Glutamatergic neuron (in vitro differentiated cells): Measurements from ENCODE around the gene MYBPH. TPM values are rescaled to one million over a fixed set of nuclear protein-coding genes. Genes with fewer than 3 reads are reported as not detected.

Experiments used
- DNase-seq: peaks from one replicate; pipeline ENCODE4 v3.0.0; 2022
- H3K27ac Mint-ChIP-seq: one replicate; pipeline ENCODE4 v1.8.0; 2020; ENCODE audit warnings: mild to moderate bottlenecking, mixed read lengths, inconsistent platforms; ENCODE audit not compliant: unreplicated experiment
- H3K27me3 Mint-ChIP-seq: one replicate; pipeline ENCODE4 v1.8.0; 2020; ENCODE audit warnings: mild to moderate bottlenecking, moderate library complexity, mixed read lengths, inconsistent platforms; ENCODE audit not compliant: unreplicated experiment
- H3K36me3 Mint-ChIP-seq: one replicate; pipeline ENCODE4 v1.8.0; 2020; ENCODE audit warnings: mild to moderate bottlenecking, mixed read lengths, inconsistent platforms; ENCODE audit not compliant: unreplicated experiment
- H3K4me1 Mint-ChIP-seq: one replicate; pipeline ENCODE4 v1.8.0; 2020; ENCODE audit warnings: mild to moderate bottlenecking, low read depth, mixed read lengths, inconsistent platforms; ENCODE audit not compliant: unreplicated experiment
- H3K4me3 Mint-ChIP-seq: one replicate; pipeline ENCODE4 v1.8.0; 2020; ENCODE audit warnings: mild to moderate bottlenecking, mixed read lengths, inconsistent platforms; ENCODE audit not compliant: unreplicated experiment
- H3K9me3 Mint-ChIP-seq: one replicate; pipeline ENCODE4 v1.8.0; 2020; ENCODE audit warnings: mild to moderate bottlenecking, moderate library complexity, mixed read lengths, inconsistent platforms; ENCODE audit not compliant: unreplicated experiment
- CTCF ChIP-seq: fragments of 200-600 bp; sonication (generic); IDR thresholded peaks from one replicate; pipeline ENCODE4 v1.5.0; 2021; ENCODE audit not compliant: partially characterized antibody, unreplicated experiment
- total RNA-seq: library from RNA; stranded (reverse); fragmentation: NEBNext Ultra II Directional; extraction: Animal tissue kit (Norgen Biotek cat#: 25700); gene quantifications from one replicate; pipeline ENCODE4 v1.2.1, GENCODE V29; 2021; ENCODE audit not compliant: unreplicated experiment

Gene MYBPH
- total RNA-seq, 1 donor from 2014 or later, result not detected

DNA sequence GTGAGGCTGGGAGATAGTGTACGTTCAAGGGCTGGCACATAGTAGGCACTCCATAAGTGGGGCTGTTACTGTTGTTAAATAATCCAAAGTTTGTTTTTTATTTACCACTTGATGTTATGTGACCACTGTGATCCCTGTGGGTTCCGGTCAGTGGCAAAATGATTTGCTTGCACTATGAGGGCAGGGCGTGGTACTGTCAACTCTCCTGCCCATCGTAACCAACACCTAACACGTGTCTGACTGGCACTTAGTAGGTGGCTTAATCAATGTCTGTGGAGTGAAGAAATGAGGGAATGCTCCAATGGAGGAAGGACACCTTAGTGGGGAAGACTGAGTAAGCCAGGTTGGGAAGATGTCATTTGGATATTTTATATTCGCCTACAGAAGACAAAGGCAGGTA is 33.5 kb downstream of the MYBPH start:
- Mint-ChIP-seq H3K27ac (no peak overlapping the region), H3K36me3 (peaks cover 10% of the 10 kb centered on the region), H3K4me1 (peaks cover 10% of the 10 kb centered on the region), H3K9me3 (peaks cover 2% of the 10 kb centered on the region), H3K27me3 (peaks cover 8% of the 10 kb centered on the region), H3K4me3 (no peak overlapping the region)
- TF ChIP-seq CTCF, result no peak
- no peak for DNase-seq

DNA sequence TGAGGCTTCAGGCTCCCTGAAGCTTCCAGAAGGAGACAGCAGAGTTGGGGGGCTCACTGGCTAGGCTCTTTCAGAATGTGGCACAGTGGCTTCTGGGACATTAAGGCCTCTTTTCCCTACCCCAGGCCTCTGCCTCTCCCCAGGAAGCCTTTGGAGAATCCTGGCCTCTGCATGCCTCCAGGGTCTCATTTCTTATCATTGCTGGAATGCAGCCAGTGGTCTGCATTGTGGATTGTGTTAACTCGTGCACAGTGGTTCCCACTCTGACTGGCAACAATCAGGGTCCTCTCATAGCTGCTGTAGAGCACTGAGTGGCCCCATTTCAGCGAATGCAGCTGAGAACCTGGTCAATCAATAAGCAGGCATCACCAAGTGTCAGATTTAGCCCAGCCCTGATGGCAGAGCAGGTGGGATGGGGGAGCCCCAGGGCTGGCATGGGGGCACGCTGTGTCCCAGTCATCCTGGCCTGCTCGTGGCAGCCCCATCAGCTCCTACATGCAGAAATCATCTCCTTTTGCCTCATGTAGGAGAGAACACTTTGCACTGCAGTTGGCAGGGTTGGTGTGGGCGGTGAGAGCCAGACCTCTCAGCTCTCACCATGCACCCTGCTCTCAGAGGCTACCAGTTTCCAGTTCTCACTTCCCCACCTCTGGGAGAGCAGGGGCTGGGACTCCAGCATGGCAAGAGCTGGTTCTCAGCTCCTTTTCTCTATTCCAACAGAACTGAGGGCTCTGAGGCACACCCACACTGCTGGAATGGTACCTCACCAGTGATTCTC is 34.7 kb downstream of the MYBPH start:
- H3K36me3 Mint-ChIP-seq, result peaks cover 10% of the 10 kb centered on the region
- TF ChIP-seq CTCF, result no peak
- peaks cover 2% of the 10 kb centered on the region for H3K9me3 Mint-ChIP-seq
- peaks cover 9% of the 10 kb centered on the region for H3K4me1 Mint-ChIP-seq
- H3K27me3 Mint-ChIP-seq, result peaks cover 6% of the 10 kb centered on the region
- no peak overlapping the region for H3K27ac Mint-ChIP-seq
- H3K4me3 Mint-ChIP-seq, result no peak overlapping the region
- no peak for DNase-seq

DNA sequence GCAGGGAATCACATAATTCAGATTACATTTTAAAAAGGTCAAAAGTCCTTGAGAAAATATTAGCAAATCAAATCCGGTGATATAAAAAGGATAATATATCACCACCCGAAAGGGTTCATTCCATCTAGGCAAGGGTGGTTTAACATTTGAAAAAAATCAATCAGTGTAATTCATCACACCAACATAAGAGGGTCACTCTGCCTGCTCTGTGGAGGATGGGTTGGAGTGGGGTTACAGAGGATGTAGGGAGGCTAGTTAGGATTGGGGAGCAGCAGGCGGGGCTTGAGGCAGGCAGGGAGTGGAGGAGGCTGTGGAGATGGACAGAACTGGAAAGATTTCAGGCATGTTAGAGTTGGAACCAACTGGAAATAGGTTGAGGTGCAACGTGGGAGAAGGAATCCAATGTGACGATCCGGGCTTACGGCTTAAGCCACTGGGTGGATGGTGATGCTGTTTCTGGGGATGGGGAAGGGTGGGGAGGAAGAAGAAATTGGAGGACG is 35.6 kb downstream of the MYBPH start:
- DNase-seq, result no peak
- Mint-ChIP-seq H3K36me3 (peaks cover 10% of the 10 kb centered on the region), H3K4me1 (peaks cover 6% of the 10 kb centered on the region), H3K4me3 (no peak overlapping the region), H3K27ac (no peak overlapping the region), H3K27me3 (peaks cover 6% of the 10 kb centered on the region), H3K9me3 (no peaks in the 10 kb centered on the region)
- no peak for TF ChIP-seq CTCF

DNA sequence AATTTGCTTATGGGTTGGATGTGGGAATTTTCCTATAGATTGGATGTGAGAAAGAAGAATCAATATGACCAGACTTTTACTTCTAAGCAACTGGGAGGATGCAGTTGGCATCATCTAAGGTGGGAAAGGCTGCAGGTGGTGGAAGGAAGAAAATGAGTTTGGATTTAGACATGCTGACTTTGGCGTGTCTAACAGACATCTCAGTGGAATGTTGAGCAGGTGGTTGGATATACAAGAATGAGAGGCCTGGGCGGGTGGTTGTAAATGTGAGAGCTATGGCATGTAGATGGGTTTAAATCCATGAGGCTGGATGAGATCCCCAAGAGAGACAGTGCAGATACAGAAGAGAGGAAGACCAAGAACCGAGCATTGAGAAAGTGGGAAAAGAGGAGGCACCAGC is 37.6 kb downstream of the MYBPH start:
- H3K4me3 Mint-ChIP-seq, result no peak overlapping the region
- peaks cover 10% of the 10 kb centered on the region for H3K36me3 Mint-ChIP-seq
- no peak for TF ChIP-seq CTCF
- peaks cover 4% of the 10 kb centered on the region for H3K4me1 Mint-ChIP-seq
- no peaks in the 10 kb centered on the region for H3K9me3 Mint-ChIP-seq
- DNase-seq, result no peak
- H3K27me3 Mint-ChIP-seq, result no peaks in the 10 kb centered on the region
- no peak overlapping the region for H3K27ac Mint-ChIP-seq

DNA sequence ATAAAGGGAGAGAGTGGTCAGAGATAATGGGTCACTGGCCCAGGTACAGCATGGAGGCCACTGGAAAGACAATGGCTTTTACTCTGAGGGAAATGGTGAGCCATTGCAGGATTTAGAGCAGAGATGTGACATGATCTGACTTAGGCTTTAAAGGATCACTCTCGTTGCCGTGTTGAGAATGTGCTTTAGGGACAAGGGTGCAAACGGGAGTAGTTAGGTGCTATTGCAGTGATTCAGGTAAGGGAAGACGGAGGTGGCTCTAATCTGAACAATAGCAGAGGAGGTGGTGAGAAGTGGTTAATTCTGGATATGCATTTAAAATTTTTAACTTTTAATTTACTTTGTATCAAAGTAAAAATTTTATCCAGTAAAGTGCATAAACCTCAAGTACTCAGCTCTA is 38.3 kb downstream of the MYBPH start:
- no peak for TF ChIP-seq CTCF
- Mint-ChIP-seq H3K36me3 (peaks cover 5% of the 10 kb centered on the region), H3K4me3 (no peak overlapping the region), H3K27ac (no peak overlapping the region), H3K4me1 (no peaks in the 10 kb centered on the region), H3K9me3 (no peaks in the 10 kb centered on the region), H3K27me3 (no peaks in the 10 kb centered on the region)
- no peak for DNase-seq
